Panc1 (cell line): Measurements from ENCODE around the gene COL10A1. TPM values are rescaled to one million over a fixed set of nuclear protein-coding genes. Genes with fewer than 3 reads are reported as not detected.

Source experiments
- ATAC-seq: fragments of 200-7000 bp; cut with Tn5 transposase; 2 replicates; pipeline ENCODE4 v1.9.1; 2020; ENCODE audit warnings: mild to moderate bottlenecking, moderate library complexity
- BruUV-seq: library from RNA; stranded (reverse); fragments of 400-500 nt; replicated peaks from 2 replicates; lab custom pipeline; 2021; lab: Mats Ljungman, UMichigan
- CTCF ChIA-PET: fragments of 300-600 bp; sonication (Branson Sonifier 250); formaldehyde crosslinking; loops from one replicate; lab custom pipeline; 2022; ENCODE audit warnings: antibody characterized with exemption; lab: Charles Lee
- POLR2A ChIA-PET: fragments of 300-600 bp; sonication (Branson Sonifier 250); formaldehyde crosslinking; loops from one replicate; lab custom pipeline; 2022; ENCODE audit warnings: antibody characterized with exemption; lab: Charles Lee
- DNase-seq: peaks from one replicate; pipeline ENCODE4 v3.0.0-alpha.2; 2010; ENCODE audit warnings: low read depth, low spot score
- H3K27ac ChIP-seq: 2 replicates; pipeline ENCODE4 v1.5.1; 2011; ENCODE audit warnings: mild to moderate bottlenecking, low read length, inconsistent platforms
- H3K27me3 ChIP-seq: fragments of 200-500 bp; sonication (Bioruptor generic); 2 replicates; pipeline ENCODE4 v1.6.0; 2014; ENCODE audit warnings: low read length, inconsistent platforms; ENCODE audit not compliant: control insufficient read depth, insufficient read depth
- H3K36me3 ChIP-seq: fragments of 200-500 bp; sonication (Bioruptor generic); 2 replicates; pipeline ENCODE4 v1.5.1; 2014; ENCODE audit warnings: inconsistent platforms, mild to moderate bottlenecking, low read length, moderate library complexity; ENCODE audit not compliant: control insufficient read depth, insufficient read depth
- H3K4me1 ChIP-seq: 2 replicates; pipeline ENCODE4 v1.5.1; 2011; ENCODE audit warnings: inconsistent platforms, mild to moderate bottlenecking, low read length, moderate library complexity; ENCODE audit not compliant: control insufficient read depth, insufficient read depth
- H3K4me3 ChIP-seq, 2 experiments: 2 replicates each; pipeline ENCODE4 v1.5.1; 2011 to 2012; ENCODE audit warnings: low read depth in 2 of 2, low read length in 2 of 2, mild to moderate bottlenecking in 2 of 2, inconsistent platforms in 1 of 2, moderate library complexity in 1 of 2
- H3K9me3 ChIP-seq: fragments of 200-500 bp; sonication (Bioruptor generic); 2 replicates; pipeline ENCODE4 v1.5.1; 2014; ENCODE audit warnings: low read depth, mild to moderate bottlenecking, inconsistent platforms, low read length, moderate library complexity; ENCODE audit not compliant: control insufficient read depth, insufficient read depth
- CTCF ChIP-seq: fragments of 450-650 bp; IDR thresholded peaks from 2 replicates; pipeline ENCODE4 v1.5.1; 2017; ENCODE audit warnings: mild to moderate bottlenecking
- POLR2AphosphoS5 ChIP-seq: IDR thresholded peaks from 2 replicates; pipeline ENCODE4 v1.6.1; 2012; ENCODE audit warnings: mild to moderate bottlenecking, low read depth, low read length, moderate library complexity
- REST ChIP-seq, 2 experiments: IDR thresholded peaks; 2 replicates each; pipeline ENCODE4 v1.6.1; 2011 to 2012; ENCODE audit warnings: low read depth in 2 of 2, control low read depth in 1 of 2, low read length in 1 of 2, mild to moderate bottlenecking in 1 of 2, moderate library complexity in 1 of 2; ENCODE audit not compliant: insufficient read depth in 1 of 2
- SIN3A ChIP-seq: IDR thresholded peaks from 2 replicates; pipeline ENCODE4 v1.6.1; 2012; ENCODE audit warnings: low read depth, mild to moderate bottlenecking, low read length, moderate library complexity, borderline replicate concordance; ENCODE audit not compliant: insufficient read depth
- TCF7L2 ChIP-seq: IDR thresholded peaks from 2 replicates; pipeline ENCODE4 v1.6.1; 2011; ENCODE audit warnings: mild to moderate bottlenecking, low read depth, low read length, inconsistent platforms
- in situ Hi-C: cut with HindIII; loops from 2 replicates; pipeline ENCODE4 v1.10.0; 2016; ENCODE audit warnings: low sequenced_read_pairs, low pct_unique_long_range_greater_than_20kb
- intact Hi-C: fragments of 100-400 bp; cut with micrococcal nuclease; formaldehyde crosslinking; loops from one replicate; pipeline ENCODE4 v1.10.0; 2022; ENCODE audit not compliant: unreplicated experiment
- total RNA-seq: library from RNA; stranded (reverse); gene quantifications from one replicate; pipeline ENCODE4 v1.2.1, GENCODE V29; 2021; ENCODE audit not compliant: unreplicated experiment

COL10A1 gene
- total RNA-seq, 1 experiment from 2014 or later: not detected

GRCh38 chr6:116084284-116084683 is 41.6 kb downstream of the COL10A1 start:
- no peak overlapping the region for H3K4me3 ChIP-seq
- BruUV-seq: no TSS peak
- TF ChIP-seq POLR2AphosphoS5: no peak
- no peak for TF ChIP-seq CTCF
- TF ChIP-seq SIN3A: no peak
- TF ChIP-seq TCF7L2: no peak
- no peak for TF ChIP-seq REST (IDR thresholded peaks at IDR 0.05; ENCODE audit: insufficient read depth in 1 of 2, low read depth in 2 of 2, low read length in 1 of 2)
- no peaks in the 10 kb centered on the region for H3K27me3 ChIP-seq
- CTCF ChIA-PET: no interaction called here
- peaks cover 4% of the 10 kb centered on the region; the same call in 1 of the 2 replicates for H3K4me1 ChIP-seq
- no peak overlapping the region for H3K27ac ChIP-seq
- DNase-seq (no peak), ATAC-seq (no peak)
- in situ Hi-C loops (no loop called here), intact Hi-C loops (no loop called here)
- no peaks in the 10 kb centered on the region for H3K36me3 ChIP-seq
- POLR2A ChIA-PET: no interaction called here
- no peaks in the 10 kb centered on the region for H3K9me3 ChIP-seq

GRCh38 chr6:116083052-116083451 is 42.9 kb downstream of the COL10A1 start:
- no peaks in the 10 kb centered on the region for H3K27me3 ChIP-seq
- DNase-seq (no peak), ATAC-seq (no peak)
- peaks cover 4% of the 10 kb centered on the region; the same call in 1 of the 2 replicates for H3K4me1 ChIP-seq
- in situ Hi-C loops: no loop called here
- TF ChIP-seq SIN3A (no peak), CTCF (no peak), POLR2AphosphoS5 (no peak), REST (IDR thresholded peaks at IDR 0.05; ENCODE audit: insufficient read depth in 1 of 2, low read depth in 2 of 2, low read length in 1 of 2) (no peak), TCF7L2 (no peak)
- H3K9me3 ChIP-seq: no peaks in the 10 kb centered on the region
- no peak overlapping the region for H3K27ac ChIP-seq
- BruUV-seq: no TSS peak
- no peak overlapping the region for H3K4me3 ChIP-seq
- intact Hi-C loops: no loop called here
- CTCF ChIA-PET: no interaction called here
- POLR2A ChIA-PET: no interaction called here
- no peaks in the 10 kb centered on the region for H3K36me3 ChIP-seq
